GM18868 (cell line): ENCODE results near the gene ADAMTSL5.

Source experiments
- ATAC-seq: cut with Tn5 transposase; IDR thresholded peaks from one replicate; pipeline ENCODE4 v1.9.1; 2021; ENCODE audit warnings: mild to moderate bottlenecking, moderate library complexity; ENCODE audit not compliant: unreplicated experiment

ADAMTSL5 gene

GRCh38 chr19:1468274-1468820 is 44.5 kb downstream of the ADAMTSL5 start:
- ATAC-seq: no peak

- ATAC-seq: no peak
These were observed 45.1 kb downstream of the ADAMTSL5 start for GRCh38 chr19:1467490-1468273.

GRCh38 chr19:1467215-1467489 is 45.7 kb downstream of the ADAMTSL5 start:
- no peak for ATAC-seq

GRCh38 chr19:1466461-1467214 is 46.2 kb downstream of the ADAMTSL5 start:
- no peak for ATAC-seq

GRCh38 chr19:1466018-1466460 is 46.8 kb downstream of the ADAMTSL5 start:
- ATAC-seq: no peak

- ATAC-seq: no peak
These were observed 47.4 kb downstream of the ADAMTSL5 start for GRCh38 chr19:1465191-1466016.

- ATAC-seq: no peak
These were observed 51.0 kb downstream of the ADAMTSL5 start for GRCh38 chr19:1461862-1462261.

- ATAC-seq: no peak
These were observed 52.5 kb downstream of the ADAMTSL5 start for GRCh38 chr19:1460033-1460995.

- no peak for ATAC-seq
These were observed 53.3 kb downstream of the ADAMTSL5 start for GRCh38 chr19:1459479-1459878.

- ATAC-seq: no peak
These were observed 54.9 kb downstream of the ADAMTSL5 start for GRCh38 chr19:1457892-1458291.

- ATAC-seq: no peak
These were observed 55.6 kb downstream of the ADAMTSL5 start for GRCh38 chr19:1457031-1457739.

GRCh38 chr19:1456121-1456900 is 56.5 kb downstream of the ADAMTSL5 start:
- no peak for ATAC-seq

GRCh38 chr19:1455336-1456120 is 57.3 kb downstream of the ADAMTSL5 start:
- ATAC-seq: no peak
